ENCODE data around the gene FIGN. TPM values are rescaled to one million over a fixed set of nuclear protein-coding genes. Genes with fewer than 3 reads are reported as not detected.

Gene FIGN
- total and polyA plus RNA-seq, 2 experiments from 2014 or later: 1.4 to 4.5 TPM

- Histone ChIP-seq H3K27me3 (no peaks in the 10 kb centered on the region), H3K27ac (no peak overlapping the region), H3K9me3 (ENCODE audit: low read depth) (no peaks in the 10 kb centered on the region), H3K4me1 (ENCODE audit: insufficient read depth) (no peaks in the 10 kb centered on the region), H3K4me2 (no peak overlapping the region), H3K36me3 (replicated peaks; ENCODE audit: insufficient read depth, low read depth) (no peaks in the 10 kb centered on the region), H4K20me1 (ENCODE audit: insufficient read depth, poor library complexity, severe bottlenecking) (no peaks in the 10 kb centered on the region), H3K9me2 (replicated peaks; ENCODE audit: insufficient read depth) (no peaks in the 10 kb centered on the region), H2AFZ (no peak overlapping the region), H3K79me2 (no peaks in the 10 kb centered on the region), H3K4me3 (no peak overlapping the region)
- DNase-seq (ENCODE audit: low spot score): no peak
- 91% methylated on average over 3 of the region's 3 CpGs for WGBS (ENCODE audit: low lambda C conversion rate, missing lambda C conversion rate)
- TF ChIP-seq CTCF (IDR thresholded peaks at IDR 0.05; ENCODE audit: poor library complexity) (no peak), EZH2phosphoT487 (IDR thresholded peaks at IDR 0.05; ENCODE audit: low read depth, severe bottlenecking, unreplicated experiment) (no peak), EZH2 (IDR thresholded peaks at IDR 0.05; ENCODE audit: borderline replicate concordance) (no peak)
Measured at GRCh38 chr2:163551616-163552373, 184.0 kb downstream of the FIGN start.

- Histone ChIP-seq H3K4me3 (no peak overlapping the region), H3K36me3 (replicated peaks; ENCODE audit: insufficient read depth, low read depth) (no peaks in the 10 kb centered on the region), H3K79me2 (no peaks in the 10 kb centered on the region), H2AFZ (no peak overlapping the region), H3K4me2 (no peak overlapping the region), H4K20me1 (ENCODE audit: insufficient read depth, poor library complexity, severe bottlenecking) (no peaks in the 10 kb centered on the region), H3K27ac (no peak overlapping the region), H3K27me3 (no peaks in the 10 kb centered on the region), H3K4me1 (ENCODE audit: insufficient read depth) (no peaks in the 10 kb centered on the region), H3K9me3 (ENCODE audit: low read depth) (no peaks in the 10 kb centered on the region), H3K9me2 (replicated peaks; ENCODE audit: insufficient read depth) (no peaks in the 10 kb centered on the region)
- DNase-seq (ENCODE audit: low spot score): no peak
- no peak for TF ChIP-seq EZH2 (IDR thresholded peaks at IDR 0.05; ENCODE audit: borderline replicate concordance)
- TF ChIP-seq CTCF (IDR thresholded peaks at IDR 0.05; ENCODE audit: poor library complexity): no peak
- no peak for TF ChIP-seq EZH2phosphoT487 (IDR thresholded peaks at IDR 0.05; ENCODE audit: low read depth, severe bottlenecking, unreplicated experiment)
- WGBS (ENCODE audit: low lambda C conversion rate, missing lambda C conversion rate): 98% methylated on average over 3 of the region's 3 CpGs
Measured at GRCh38 chr2:163548970-163549369, 186.8 kb downstream of the FIGN start.

All from hepatocyte (in vitro differentiated cells).